Coronary artery (tissue), 2 donors: ENCODE results near the gene SNRPF.

Experiments used
- DNase-seq: peaks from one replicate; pipeline ENCODE4 v3.0.0-alpha.2; 2017; ENCODE audit warnings: low spot score
- H3K27ac ChIP-seq, 2 donors: fragments of 200-600 bp; sonication (generic); one replicate each; pipeline ENCODE4 v1.5.1; 2016 to 2019
- H3K4me3 ChIP-seq: fragments of 200-600 bp; sonication (generic); 2 replicates; pipeline ENCODE4 v1.5.1; 2016; ENCODE audit warnings: mild to moderate bottlenecking, moderate library complexity
- CTCF ChIP-seq: fragments of 200-600 bp; sonication (generic); IDR thresholded peaks from one replicate; pipeline ENCODE4 v1.5.1; 2019; ENCODE audit warnings: antibody characterized with exemption

The SNRPF gene

DNA sequence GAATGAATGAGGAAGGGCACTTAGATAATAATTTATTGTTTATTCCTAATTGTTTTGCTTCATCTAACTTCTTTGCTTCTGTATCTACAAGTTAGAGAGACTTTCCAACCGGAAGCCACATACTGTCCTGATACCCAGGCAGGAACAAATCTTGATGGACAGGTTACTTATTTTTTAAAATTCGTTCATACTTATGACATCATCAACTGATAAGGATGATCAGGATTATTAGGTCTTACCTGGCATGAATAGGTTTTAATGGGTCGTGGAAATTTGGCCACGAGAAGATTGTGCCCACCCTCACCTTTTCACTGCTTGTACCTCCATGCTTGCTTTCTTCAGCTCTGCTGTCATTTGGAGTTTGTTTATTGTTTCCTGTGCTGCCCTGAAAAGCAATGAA lies 39.3 kb downstream of the SNRPF start:
- TF ChIP-seq CTCF = no peak
- no peak for DNase-seq
- Histone ChIP-seq H3K4me3 (no peak overlapping the region), H3K27ac (no peak overlapping the region)

DNA sequence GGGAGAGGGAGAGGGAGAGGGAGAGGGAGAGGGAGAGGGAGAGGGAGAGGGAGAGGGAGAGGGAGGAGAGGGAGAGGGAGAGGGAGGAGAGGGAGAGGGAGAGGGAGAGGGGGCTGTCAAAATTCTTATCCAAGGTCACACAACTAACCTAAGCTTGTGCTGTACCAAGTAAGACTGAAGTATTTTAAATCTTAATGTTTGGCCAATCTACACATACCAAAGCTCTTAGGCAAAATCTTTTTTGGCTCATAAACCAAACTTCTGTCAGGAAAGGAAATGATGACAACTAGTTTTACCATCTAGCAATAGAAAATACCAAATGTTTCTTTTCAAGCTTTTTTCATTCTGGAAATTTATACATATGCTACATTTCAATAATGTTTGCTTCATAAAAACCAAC lies 49.8 kb downstream of the SNRPF start:
- no peak overlapping the region for H3K27ac ChIP-seq
- TF ChIP-seq CTCF = no peak
- DNase-seq = no peak

GRCh38 chr12:95909871-95910270 lies 51.1 kb downstream of the SNRPF start:
- no peak for DNase-seq
- Histone ChIP-seq H3K4me3 (no peak overlapping the region), H3K27ac (no peak overlapping the region)
- TF ChIP-seq CTCF = no peak

More for the DNA sequence above, 49.8 kb downstream of the SNRPF start:
- no peak overlapping the region for H3K4me3 ChIP-seq
